Ishikawa (cell line): ENCODE results near the gene CCR6.

Source experiments
- CEBPB ChIP-seq: IDR thresholded peaks from 2 replicates; pipeline ENCODE4 v1.6.1; 2012
- CREB1 ChIP-seq: IDR thresholded peaks from 2 replicates; pipeline ENCODE4 v1.6.1; 2012; ENCODE audit warnings: low read depth
- EGR1 ChIP-seq: IDR thresholded peaks from 2 replicates; pipeline ENCODE4 v1.6.1; 2012
- EP300 ChIP-seq: IDR thresholded peaks from 2 replicates; pipeline ENCODE4 v1.6.1; 2012; ENCODE audit warnings: borderline replicate concordance
- FOXM1 ChIP-seq: IDR thresholded peaks from 2 replicates; pipeline ENCODE4 v1.6.1; 2012; ENCODE audit warnings: low read depth, borderline replicate concordance
- NFIC ChIP-seq: IDR thresholded peaks from 2 replicates; pipeline ENCODE4 v1.6.1; 2012
- RAD21 ChIP-seq: IDR thresholded peaks from 2 replicates; pipeline ENCODE4 v1.6.1; 2012; ENCODE audit warnings: low read depth
- TAF1 ChIP-seq: IDR thresholded peaks from 2 replicates; pipeline ENCODE4 v1.6.1; 2012; ENCODE audit warnings: low read depth, mild to moderate bottlenecking
- TCF12 ChIP-seq: IDR thresholded peaks from 2 replicates; pipeline ENCODE4 v1.6.1; 2012; ENCODE audit warnings: low read depth
- TEAD4 ChIP-seq: IDR thresholded peaks from 2 replicates; pipeline ENCODE4 v1.6.1; 2012
- YY1 ChIP-seq: IDR thresholded peaks from 2 replicates; pipeline ENCODE4 v1.6.1; 2012; ENCODE audit warnings: low read depth
- ZBTB7A ChIP-seq: IDR thresholded peaks from 2 replicates; pipeline ENCODE4 v1.6.1; 2012; ENCODE audit warnings: low read depth
- TF ChIP-seq, protein P1 (sequence below): IDR thresholded peaks from 2 replicates; pipeline ENCODE4 v1.6.1; 2012
- TF ChIP-seq, protein P2 (sequence below): IDR thresholded peaks from 2 replicates; pipeline ENCODE4 v1.6.1; 2012; ENCODE audit warnings: low read depth, mild to moderate bottlenecking
- TF ChIP-seq, protein P3 (sequence below): IDR thresholded peaks from 2 replicates; pipeline ENCODE4 v1.6.1; 2012

The CCR6 gene

DNA sequence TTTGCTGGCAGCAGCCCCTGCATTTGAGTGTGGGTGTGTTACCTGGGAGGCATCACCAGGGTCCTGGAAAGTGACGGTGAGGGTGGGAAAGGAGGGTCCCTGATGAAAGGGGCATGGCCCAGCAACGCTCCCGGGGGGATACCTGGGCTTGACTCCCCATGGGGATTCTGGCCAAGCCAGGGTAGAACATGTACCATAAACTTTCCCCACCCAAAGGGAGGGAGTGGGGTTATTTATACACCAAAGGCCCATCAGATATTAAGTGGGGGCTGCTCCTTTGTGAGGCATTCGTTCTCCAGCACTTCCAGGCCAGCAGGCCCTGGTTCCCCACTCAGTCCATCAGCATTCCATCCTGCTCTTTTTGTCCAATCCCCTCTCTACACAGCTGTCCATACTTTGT lies 20.6 kb upstream of the CCR6 start:
- TF ChIP-seq CEBPB (no peak), EGR1 (no peak), TAF1 (no peak), RAD21 (no peak), ZBTB7A (no peak), TEAD4 (no peak), NFIC (no peak), YY1 (no peak), CREB1 (no peak), FOXM1 (no peak)
- TF ChIP-seq, protein P1, sequence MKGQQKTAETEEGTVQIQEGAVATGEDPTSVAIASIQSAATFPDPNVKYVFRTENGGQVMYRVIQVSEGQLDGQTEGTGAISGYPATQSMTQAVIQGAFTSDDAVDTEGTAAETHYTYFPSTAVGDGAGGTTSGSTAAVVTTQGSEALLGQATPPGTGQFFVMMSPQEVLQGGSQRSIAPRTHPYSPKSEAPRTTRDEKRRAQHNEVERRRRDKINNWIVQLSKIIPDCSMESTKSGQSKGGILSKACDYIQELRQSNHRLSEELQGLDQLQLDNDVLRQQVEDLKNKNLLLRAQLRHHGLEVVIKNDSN: no peak
- TF ChIP-seq, protein P2, sequence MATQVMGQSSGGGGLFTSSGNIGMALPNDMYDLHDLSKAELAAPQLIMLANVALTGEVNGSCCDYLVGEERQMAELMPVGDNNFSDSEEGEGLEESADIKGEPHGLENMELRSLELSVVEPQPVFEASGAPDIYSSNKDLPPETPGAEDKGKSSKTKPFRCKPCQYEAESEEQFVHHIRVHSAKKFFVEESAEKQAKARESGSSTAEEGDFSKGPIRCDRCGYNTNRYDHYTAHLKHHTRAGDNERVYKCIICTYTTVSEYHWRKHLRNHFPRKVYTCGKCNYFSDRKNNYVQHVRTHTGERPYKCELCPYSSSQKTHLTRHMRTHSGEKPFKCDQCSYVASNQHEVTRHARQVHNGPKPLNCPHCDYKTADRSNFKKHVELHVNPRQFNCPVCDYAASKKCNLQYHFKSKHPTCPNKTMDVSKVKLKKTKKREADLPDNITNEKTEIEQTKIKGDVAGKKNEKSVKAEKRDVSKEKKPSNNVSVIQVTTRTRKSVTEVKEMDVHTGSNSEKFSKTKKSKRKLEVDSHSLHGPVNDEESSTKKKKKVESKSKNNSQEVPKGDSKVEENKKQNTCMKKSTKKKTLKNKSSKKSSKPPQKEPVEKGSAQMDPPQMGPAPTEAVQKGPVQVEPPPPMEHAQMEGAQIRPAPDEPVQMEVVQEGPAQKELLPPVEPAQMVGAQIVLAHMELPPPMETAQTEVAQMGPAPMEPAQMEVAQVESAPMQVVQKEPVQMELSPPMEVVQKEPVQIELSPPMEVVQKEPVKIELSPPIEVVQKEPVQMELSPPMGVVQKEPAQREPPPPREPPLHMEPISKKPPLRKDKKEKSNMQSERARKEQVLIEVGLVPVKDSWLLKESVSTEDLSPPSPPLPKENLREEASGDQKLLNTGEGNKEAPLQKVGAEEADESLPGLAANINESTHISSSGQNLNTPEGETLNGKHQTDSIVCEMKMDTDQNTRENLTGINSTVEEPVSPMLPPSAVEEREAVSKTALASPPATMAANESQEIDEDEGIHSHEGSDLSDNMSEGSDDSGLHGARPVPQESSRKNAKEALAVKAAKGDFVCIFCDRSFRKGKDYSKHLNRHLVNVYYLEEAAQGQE: no peak
- TF ChIP-seq, protein P3, sequence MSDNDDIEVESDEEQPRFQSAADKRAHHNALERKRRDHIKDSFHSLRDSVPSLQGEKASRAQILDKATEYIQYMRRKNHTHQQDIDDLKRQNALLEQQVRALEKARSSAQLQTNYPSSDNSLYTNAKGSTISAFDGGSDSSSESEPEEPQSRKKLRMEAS: no peak

DNA sequence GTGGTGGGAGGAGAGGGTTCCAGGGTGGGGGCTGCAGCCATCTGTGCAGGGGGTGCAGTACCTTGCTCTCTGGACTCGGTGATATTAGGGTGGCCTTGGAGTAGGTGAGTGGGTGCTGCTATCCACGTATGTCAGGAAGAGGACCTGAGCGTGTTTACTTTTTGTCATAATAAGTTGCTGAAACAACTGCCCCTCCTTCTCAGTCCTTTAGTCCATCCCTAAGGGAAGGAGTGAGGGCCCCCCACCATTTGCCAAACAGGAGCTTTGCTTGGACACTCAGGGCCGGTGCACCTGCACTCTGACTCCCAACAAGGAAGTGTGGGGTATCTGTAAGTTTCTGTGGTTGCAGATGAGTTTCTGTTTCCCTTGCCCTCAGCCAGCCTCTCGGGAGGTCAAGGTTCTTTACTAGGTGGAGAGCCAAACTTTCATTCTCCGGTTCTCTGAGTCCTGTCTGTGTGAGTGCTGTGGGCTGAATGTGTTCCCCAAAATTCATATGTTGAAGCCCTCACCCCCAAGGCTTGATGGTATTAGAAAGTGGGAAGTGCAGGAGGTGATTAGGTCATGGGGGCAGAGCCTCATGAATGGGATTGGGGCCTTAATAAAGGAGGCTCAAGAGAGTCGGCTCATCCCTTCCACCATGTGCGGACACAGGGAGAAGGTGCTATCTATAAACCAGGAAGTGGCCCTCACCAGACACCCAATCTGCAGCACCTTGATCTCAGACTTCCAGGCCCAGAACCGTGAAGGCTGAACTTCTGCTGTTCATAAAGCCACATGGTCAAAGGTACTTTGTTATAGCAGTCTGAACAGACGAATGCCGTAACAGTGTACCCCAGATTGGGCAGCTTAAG lies 19.6 kb upstream of the CCR6 start:
- TF ChIP-seq CREB1 (no peak), YY1 (no peak), ZBTB7A (no peak)

DNA sequence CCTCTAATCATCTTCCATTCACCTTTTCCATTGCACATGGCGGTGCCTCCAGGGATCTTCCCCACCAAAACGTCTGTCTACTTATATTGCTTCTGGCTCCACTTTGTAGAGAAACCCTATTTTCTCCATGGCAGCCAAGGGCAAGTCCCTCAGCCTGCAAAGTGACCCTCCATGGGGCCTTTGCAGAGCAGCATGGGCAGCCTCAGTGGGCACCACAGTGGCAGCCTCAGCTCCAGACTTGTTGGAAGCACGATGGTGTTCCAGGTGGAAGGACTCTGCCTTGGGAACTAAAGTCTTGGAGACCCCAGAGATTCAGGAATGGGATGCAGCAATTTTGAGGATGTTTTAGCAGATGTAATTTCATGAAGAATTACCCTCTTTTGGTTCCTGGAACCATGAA lies 18.5 kb upstream of the CCR6 start:
- TF ChIP-seq NFIC (no peak), TEAD4 (no peak), EP300 (no peak), CEBPB (no peak), RAD21 (no peak), YY1 (no peak), TCF12 (no peak), CREB1 (no peak)
- TF ChIP-seq, protein P3: no peak
- TF ChIP-seq, protein P2: no peak

DNA sequence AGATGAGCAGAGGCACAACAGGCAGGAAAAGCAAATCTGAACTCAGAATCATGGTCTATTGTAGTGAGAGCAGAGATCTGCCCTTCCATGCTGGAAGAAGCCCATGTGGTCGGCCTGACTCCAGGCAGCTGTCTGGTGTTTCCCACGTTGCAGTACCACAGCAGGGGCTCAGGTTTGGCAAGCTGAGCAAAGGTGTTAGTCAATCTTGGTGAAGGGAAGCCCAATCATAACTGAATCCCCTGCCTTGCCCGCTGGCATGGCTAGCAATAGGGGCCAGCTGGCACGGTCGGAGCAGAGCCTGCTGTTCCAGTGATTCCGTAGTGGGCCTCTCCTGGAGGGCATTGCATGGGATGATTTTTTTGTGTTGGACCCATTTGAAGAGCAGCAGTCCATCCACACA lies 17.8 kb upstream of the CCR6 start:
- TF ChIP-seq NFIC (no peak), CEBPB (no peak), TCF12 (no peak)
- TF ChIP-seq, protein P3: no peak

DNA sequence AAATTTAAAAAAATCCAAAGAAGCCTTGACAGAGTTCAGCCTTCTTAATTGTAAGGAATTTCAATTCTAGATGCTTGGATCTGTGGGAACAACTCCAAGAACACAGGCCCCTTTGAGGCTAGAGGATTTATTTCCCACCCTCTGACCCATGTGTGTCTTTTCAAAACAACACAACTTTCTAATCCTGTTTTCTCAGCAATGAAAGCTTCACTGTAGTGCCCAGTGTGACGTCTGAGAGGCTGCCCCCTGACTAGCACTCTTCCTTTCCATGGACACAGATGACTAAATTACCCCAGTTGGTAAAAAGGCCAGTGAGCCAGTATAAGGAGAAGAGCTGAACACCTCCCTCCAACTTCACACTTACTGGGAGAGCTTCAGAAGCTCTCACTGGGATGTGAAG lies 16.5 kb upstream of the CCR6 start:
- TF ChIP-seq RAD21 (no peak), NFIC (no peak), EP300 (no peak), TCF12 (no peak), CEBPB (no peak), TAF1 (no peak), YY1 (no peak), CREB1 (no peak), ZBTB7A (no peak), TEAD4 (no peak), FOXM1 (no peak)
- TF ChIP-seq, protein P2: no peak
- TF ChIP-seq, protein P1: no peak
- TF ChIP-seq, protein P3: no peak
